Activated CD4-positive, alpha-beta memory T cell treated with anti-CD3 and anti-CD28 coated beads for 36 hours (primary cell): Measurements from ENCODE around the gene LHB. TPM values are rescaled to one million over a fixed set of nuclear protein-coding genes. Genes with fewer than 3 reads are reported as not detected.

Experiments used
- CTCF ChIA-PET: fragments of 350-600 bp; sonication (Branson Sonifier 250); formaldehyde crosslinking; loops from one replicate; lab custom pipeline; 2021; ENCODE audit warnings: antibody characterized with exemption, inconsistent platforms; lab: Charles Lee
- POLR2A ChIA-PET: fragments of 350-600 bp; sonication (Branson Sonifier 250); formaldehyde crosslinking; loops from one replicate; lab custom pipeline; 2021; ENCODE audit warnings: antibody characterized with exemption; lab: Charles Lee
- DNase-seq: peaks from one replicate; pipeline ENCODE4 v3.0.0-alpha.2; 2020
- H3K27ac Mint-ChIP-seq: one replicate; pipeline ENCODE4 v1.8.0; 2021; ENCODE audit warnings: mixed read lengths
- H3K27me3 Mint-ChIP-seq: one replicate; pipeline ENCODE4 v1.8.0; 2021; ENCODE audit warnings: mixed read lengths
- H3K36me3 Mint-ChIP-seq: one replicate; pipeline ENCODE4 v1.8.0; 2021; ENCODE audit warnings: mixed read lengths
- H3K4me1 Mint-ChIP-seq: one replicate; pipeline ENCODE4 v1.8.0; 2021; ENCODE audit warnings: low read depth, mixed read lengths
- H3K4me3 Mint-ChIP-seq: one replicate; pipeline ENCODE4 v1.8.0; 2021; ENCODE audit warnings: mild to moderate bottlenecking, mixed read lengths
- H3K9me3 Mint-ChIP-seq: one replicate; pipeline ENCODE4 v1.8.0; 2021; ENCODE audit warnings: mixed read lengths
- intact Hi-C: fragments of 100-400 bp; cut with micrococcal nuclease; formaldehyde crosslinking; loops from one replicate; pipeline ENCODE4 v1.15.1; 2023
- total RNA-seq, 2 experiments: library from RNA; stranded (reverse); gene quantifications; one replicate each; pipeline ENCODE4 v1.2.3, GENCODE V29; 2021

LHB gene
- total RNA-seq, 2 experiments from 2014 or later, result 0.48 TPM; not detected in 1

- peaks cover 18% of the 10 kb centered on the region for H3K4me1 Mint-ChIP-seq
- no peak overlapping the region for H3K4me3 Mint-ChIP-seq
- peak overlapping the region; percentile 38 for H3K27ac Mint-ChIP-seq
- intact Hi-C loops, result loop anchor here (10.0 kb wide), 1 partner anchor 85 kb away; the partner anchor contains the start of gene SNRNP70
- H3K36me3 Mint-ChIP-seq, result peaks cover 27% of the 10 kb centered on the region
- POLR2A ChIA-PET, result interaction anchor here (1.1 to 1.2 kb wide), 2 partner anchors 14 to 18 kb away, joined by 3 read pairs; no protein-coding TSS in a partner anchor
- H3K27me3 Mint-ChIP-seq, result no peaks in the 10 kb centered on the region
- H3K9me3 Mint-ChIP-seq, result no peaks in the 10 kb centered on the region
- CTCF ChIA-PET, result interaction anchor here (0.6 to 4.3 kb wide), 31 partner anchors 9 to 225 kb away, joined by 3 to 42 read pairs (median 4); partner anchors contain the start of genes CGB7 and HSD17B14
- DNase-seq, result peak; percentile 84
Measured at GRCh38 chr19:48999481-49000325, 17.2 kb downstream of the LHB start.

DNA sequence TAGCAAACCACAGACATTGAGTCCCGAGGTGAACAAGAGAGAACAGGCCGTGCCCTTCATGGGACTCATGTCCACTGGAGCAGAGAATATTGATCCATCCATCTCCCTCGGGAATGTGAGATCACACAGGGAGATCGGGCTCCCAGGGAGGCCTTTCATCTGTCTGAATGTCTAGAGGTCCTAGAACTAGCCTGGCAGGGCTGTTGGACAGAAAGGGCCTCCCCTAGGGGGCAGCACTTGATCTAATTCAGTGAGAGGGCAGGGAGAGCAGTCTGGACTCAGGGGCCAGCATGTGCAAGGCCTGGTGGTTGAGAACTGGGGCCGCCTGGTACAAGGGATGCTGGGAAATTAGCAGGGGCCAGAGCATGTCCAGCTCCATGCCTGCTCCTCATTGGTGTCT lies 18.9 kb downstream of the LHB start:
- no peak overlapping the region for H3K4me3 Mint-ChIP-seq
- H3K36me3 Mint-ChIP-seq, result peaks cover 23% of the 10 kb centered on the region
- ChIA-PET POLR2A (no interaction called here), CTCF (interaction anchor here (0.6 to 4.3 kb wide), 10 partner anchors 13 to 202 kb away, joined by 3 to 42 read pairs (median 4); a partner anchor contains a TSS)
- H3K4me1 Mint-ChIP-seq, result peaks cover 27% of the 10 kb centered on the region
- no peaks in the 10 kb centered on the region for H3K9me3 Mint-ChIP-seq
- no peak overlapping the region for H3K27ac Mint-ChIP-seq
- intact Hi-C loops, result loop anchor here (10.0 kb wide), 1 partner anchor 87 kb away; the partner anchor contains the start of gene SNRNP70
- DNase-seq, result peak; percentile 71
- no peaks in the 10 kb centered on the region for H3K27me3 Mint-ChIP-seq

DNA sequence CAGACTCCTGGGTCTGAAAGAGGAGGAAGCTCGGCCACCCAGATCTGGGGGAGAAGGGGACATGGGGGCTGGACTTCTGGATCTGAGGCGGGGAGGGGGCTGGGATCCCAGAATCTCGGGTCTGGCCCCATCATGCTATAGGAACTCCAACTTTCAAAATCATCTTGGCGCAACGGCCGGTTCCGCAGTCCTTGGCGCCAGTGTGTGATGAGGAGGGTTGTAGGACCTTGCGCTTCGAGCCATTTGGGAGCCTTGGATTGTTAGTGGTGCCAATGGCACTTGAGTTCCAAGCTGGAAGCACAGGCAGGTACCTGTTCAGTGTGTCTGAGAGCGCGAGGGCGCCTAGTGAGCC lies 22.9 kb downstream of the LHB start:
- no peaks in the 10 kb centered on the region for H3K9me3 Mint-ChIP-seq
- peaks cover 43% of the 10 kb centered on the region for H3K4me1 Mint-ChIP-seq
- no peak for DNase-seq
- peak overlapping the region; percentile 96 for H3K4me3 Mint-ChIP-seq
- CTCF ChIA-PET, result interaction anchor here (0.6 to 2.9 kb wide), 27 partner anchors 10 to 683 kb away, joined by 3 to 41 read pairs (median 5); partner anchors contain the start of genes BAX, FTL, LIN7B and NUCB1
- POLR2A ChIA-PET, result interaction anchor here (0.6 to 2.3 kb wide), 10 partner anchors 15 to 255 kb away, joined by 3 to 7 read pairs (median 3); partner anchors contain the start of genes BAX and FTL
- H3K27me3 Mint-ChIP-seq, result no peaks in the 10 kb centered on the region
- intact Hi-C loops, result loop anchor here (10.0 kb wide), 1 partner anchor 91 kb away; the partner anchor contains the start of gene SNRNP70
- peak overlapping the region; percentile 93 for H3K27ac Mint-ChIP-seq
- peaks cover 18% of the 10 kb centered on the region for H3K36me3 Mint-ChIP-seq

DNA sequence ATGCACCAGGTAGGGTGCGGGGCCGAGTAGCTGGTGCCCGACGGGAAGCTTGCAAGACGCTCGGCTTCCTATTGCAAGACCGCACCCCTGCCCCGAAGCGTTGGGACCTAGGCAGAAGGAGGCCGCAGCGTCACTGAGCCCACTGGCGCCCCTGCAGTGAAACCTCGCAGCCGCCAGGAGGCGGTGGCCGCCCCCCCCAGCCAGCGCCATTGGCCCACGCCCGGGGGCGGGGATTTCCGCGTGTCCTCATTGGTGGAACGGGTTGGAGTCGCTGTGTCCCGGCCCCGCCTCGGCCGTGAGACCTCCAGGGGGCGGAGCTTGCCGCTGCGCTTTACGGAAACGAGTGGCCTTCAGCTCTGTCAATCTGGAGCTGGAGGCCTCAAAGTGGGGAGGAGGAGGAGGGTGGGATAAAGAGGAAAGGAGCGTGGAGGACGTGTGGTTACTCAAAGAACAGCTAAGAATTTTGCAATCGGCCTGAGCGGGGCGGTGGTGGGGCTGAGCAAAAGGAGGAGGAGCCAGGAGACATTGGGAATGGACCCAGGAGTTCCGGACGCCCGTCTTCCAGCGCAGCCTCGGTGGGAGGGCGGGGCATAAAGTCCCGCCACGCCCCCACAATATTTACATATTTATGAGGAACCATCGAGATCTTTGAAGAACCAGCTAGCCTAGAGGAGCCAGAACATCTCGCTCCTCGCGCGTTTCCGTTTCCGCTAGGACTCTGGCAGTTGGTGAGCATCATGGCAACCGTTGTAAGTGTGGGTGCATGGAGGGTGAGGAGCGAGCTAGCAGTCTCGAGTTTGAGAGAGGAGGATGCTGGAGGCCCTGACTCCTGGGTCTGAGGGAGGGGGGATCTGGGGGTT lies 23.5 kb downstream of the LHB start, which contains the start of the genes GYS1 and RUVBL2:
GYS1 (minus strand) TSS at position 135 of the 860 bp plus-strand sequence. CDS start 197 bp downstream, outside the sequence.
RUVBL2 (plus strand) TSS at position 713 of the 860 bp plus-strand sequence; CDS start at position 738, 25 bp downstream.
- Mint-ChIP-seq H3K36me3 (peaks cover 16% of the 10 kb centered on the region), H3K9me3 (no peaks in the 10 kb centered on the region), H3K4me3 (peak within 1 kb of the TSS; percentile 96), H3K4me1 (peaks cover 43% of the 10 kb centered on the region), H3K27me3 (no peaks in the 10 kb centered on the region), H3K27ac (peak within 1 kb of the TSS; percentile 93)
- POLR2A ChIA-PET, result interaction anchor here (0.5 to 2.3 kb wide), 18 partner anchors 9 to 538 kb away, joined by 3 to 7 read pairs (median 3); partner anchors contain the start of genes BAX, FTL and NUCB1
- peak; percentile 99 for DNase-seq
- intact Hi-C loops, result loop anchor here (1.0 to 10.0 kb wide), 5 partner anchors 28 to 198 kb away; partner anchors contain the start of genes CGB2, FTL and SNRNP70
- CTCF ChIA-PET, result interaction anchor here (0.6 to 2.9 kb wide), 49 partner anchors 10 to 684 kb away, joined by 3 to 41 read pairs (median 5); partner anchors contain the start of genes BAX, CA11, FTL and LIN7B

GRCh38 chr19:48992581-48993174 lies 24.2 kb downstream of the LHB start:
- Mint-ChIP-seq H3K36me3 (peaks cover 18% of the 10 kb centered on the region), H3K27me3 (no peaks in the 10 kb centered on the region), H3K9me3 (no peaks in the 10 kb centered on the region), H3K4me1 (peaks cover 41% of the 10 kb centered on the region), H3K4me3 (peak overlapping the region; percentile 96), H3K27ac (peak overlapping the region; percentile 93)
- DNase-seq, result no peak
- intact Hi-C loops, result loop anchor here (1.0 to 10.0 kb wide), 5 partner anchors 27 to 197 kb away; partner anchors contain the start of genes CGB2, FTL and SNRNP70
- CTCF ChIA-PET, result interaction anchor here (0.8 to 2.9 kb wide), 28 partner anchors 9 to 684 kb away, joined by 3 to 41 read pairs (median 6); partner anchors contain the start of genes BAX, FTL, LIN7B and NUCB1
- POLR2A ChIA-PET, result interaction anchor here (0.5 to 2.3 kb wide), 13 partner anchors 8 to 539 kb away, joined by 3 to 7 read pairs (median 4); partner anchors contain the start of genes FTL and NUCB1

GRCh38 chr19:48991873-48992580 lies 24.9 kb downstream of the LHB start:
- CTCF ChIA-PET, result interaction anchor here (0.9 to 2.9 kb wide), 7 partner anchors 8 to 207 kb away, joined by 3 to 41 read pairs (median 14); partner anchors contain the start of genes FTL and NUCB1
- H3K27me3 Mint-ChIP-seq, result no peaks in the 10 kb centered on the region
- H3K4me3 Mint-ChIP-seq, result peak overlapping the region; percentile 96
- peaks cover 44% of the 10 kb centered on the region for H3K4me1 Mint-ChIP-seq
- no peaks in the 10 kb centered on the region for H3K9me3 Mint-ChIP-seq
- POLR2A ChIA-PET, result interaction anchor here (0.9 to 1.7 kb wide), 3 partner anchors 118 to 196 kb away, joined by 3 to 6 read pairs (median 5); no protein-coding TSS in a partner anchor
- peak overlapping the region; percentile 93 for H3K27ac Mint-ChIP-seq
- H3K36me3 Mint-ChIP-seq, result peaks cover 17% of the 10 kb centered on the region
- intact Hi-C loops, result loop anchor here (10.0 kb wide), 1 partner anchor 93 kb away; the partner anchor contains the start of gene SNRNP70
- no peak for DNase-seq

- H3K9me3 Mint-ChIP-seq, result no peaks in the 10 kb centered on the region
- H3K4me1 Mint-ChIP-seq, result peaks cover 44% of the 10 kb centered on the region
- H3K36me3 Mint-ChIP-seq, result peaks cover 17% of the 10 kb centered on the region
- H3K4me3 Mint-ChIP-seq, result no peak overlapping the region
- CTCF ChIA-PET, result interaction anchor here (1.2 to 2.9 kb wide), 5 partner anchors 9 to 208 kb away, joined by 3 to 41 read pairs (median 10); no protein-coding TSS in a partner anchor
- no peak for DNase-seq
- no peak overlapping the region for H3K27ac Mint-ChIP-seq
- intact Hi-C loops, result loop anchor here (10.0 kb wide), 1 partner anchor 94 kb away; the partner anchor contains the start of gene SNRNP70
- no peaks in the 10 kb centered on the region for H3K27me3 Mint-ChIP-seq
- POLR2A ChIA-PET, result interaction anchor here (0.6 kb wide), 1 partner anchor 212 kb away, joined by 3 read pairs; no protein-coding TSS in a partner anchor
Measured at GRCh38 chr19:48991011-48991609, 25.8 kb downstream of the LHB start.

- no peak for DNase-seq
- POLR2A ChIA-PET, result interaction anchor here (0.6 kb wide), 1 partner anchor 211 kb away, joined by 3 read pairs; no protein-coding TSS in a partner anchor
- H3K27me3 Mint-ChIP-seq, result no peaks in the 10 kb centered on the region
Measured at GRCh38 chr19:48990400-48990799, 26.5 kb downstream of the LHB start.

DNA sequence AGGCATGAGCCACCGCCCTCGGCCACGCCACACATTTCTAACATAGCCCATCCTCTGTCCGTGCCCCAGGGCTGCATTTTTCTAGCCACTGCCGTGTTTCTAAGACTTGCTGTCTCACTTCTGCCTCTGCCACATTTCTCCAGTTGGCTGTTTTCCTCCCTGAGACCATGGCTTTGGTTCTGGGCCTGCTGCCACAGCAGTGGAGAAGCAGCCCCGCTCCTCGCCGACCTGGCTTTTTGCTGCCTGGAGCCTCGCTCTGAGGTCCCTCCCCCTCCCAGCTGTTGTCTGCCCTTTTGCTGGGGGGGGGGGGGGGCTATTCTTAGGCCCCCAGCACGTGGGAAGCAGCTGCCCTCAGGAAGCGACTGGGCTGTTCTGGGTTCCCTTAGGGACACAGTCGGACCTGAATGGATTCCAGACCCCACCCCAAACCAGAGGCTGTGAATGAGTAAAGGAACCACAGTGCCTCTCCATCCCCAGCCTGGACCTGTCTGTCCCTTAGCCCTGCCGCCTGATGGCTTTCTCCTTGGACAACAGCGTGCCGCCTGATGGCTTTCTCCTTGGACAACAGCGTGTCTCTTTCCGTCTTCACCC lies 27.1 kb downstream of the LHB start:
- H3K4me1 Mint-ChIP-seq, result peaks cover 39% of the 10 kb centered on the region
- H3K27me3 Mint-ChIP-seq, result no peaks in the 10 kb centered on the region
- no peak for DNase-seq
- no peak overlapping the region for H3K4me3 Mint-ChIP-seq
- no peak overlapping the region for H3K27ac Mint-ChIP-seq
- ChIA-PET POLR2A (no interaction called here), CTCF (interaction anchor here (0.6 to 1.9 kb wide), 3 partner anchors 10 to 656 kb away, joined by 3 to 10 read pairs (median 3); no protein-coding TSS in a partner anchor)
- intact Hi-C loops, result loop anchor here (10.0 kb wide), 1 partner anchor 95 kb away; the partner anchor contains the start of gene SNRNP70
- peaks cover 13% of the 10 kb centered on the region for H3K36me3 Mint-ChIP-seq
- no peaks in the 10 kb centered on the region for H3K9me3 Mint-ChIP-seq

More at GRCh38 chr19:48990400-48990799, 26.5 kb downstream of the LHB start:
- no peaks in the 10 kb centered on the region for H3K9me3 Mint-ChIP-seq
- peaks cover 17% of the 10 kb centered on the region for H3K36me3 Mint-ChIP-seq
- no peak overlapping the region for H3K4me3 Mint-ChIP-seq
- intact Hi-C loops, result loop anchor here (10.0 kb wide), 1 partner anchor 94 kb away; the partner anchor contains the start of gene SNRNP70
- H3K27ac Mint-ChIP-seq, result no peak overlapping the region
- peaks cover 44% of the 10 kb centered on the region for H3K4me1 Mint-ChIP-seq
- CTCF ChIA-PET, result interaction anchor here (1.5 to 1.9 kb wide), 2 partner anchors 10 to 195 kb away, joined by 3 to 10 read pairs; no protein-coding TSS in a partner anchor
